ENCODE data around the gene WDFY3.

DNA sequence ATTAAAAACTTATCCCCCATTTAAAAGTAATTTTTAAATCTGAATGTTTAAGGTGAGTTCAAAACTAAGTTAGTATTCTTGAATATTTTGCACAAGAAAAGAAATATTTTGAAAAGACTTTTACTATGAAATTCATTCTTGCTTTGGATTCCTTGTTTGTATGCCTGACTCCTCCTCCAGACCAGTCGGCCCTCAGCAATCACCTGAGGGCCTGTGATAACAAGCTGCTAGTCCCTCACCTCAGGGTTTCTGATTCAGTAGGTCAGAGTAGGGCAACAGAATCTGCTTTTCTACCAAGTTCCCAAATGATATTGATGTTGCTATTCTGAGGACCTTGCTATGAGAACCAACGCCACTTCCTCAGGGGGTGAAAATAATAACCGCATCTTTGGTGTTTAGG, 228.8 kb downstream of the WDFY3 start:
- TF ChIP-seq, protein P1, sequence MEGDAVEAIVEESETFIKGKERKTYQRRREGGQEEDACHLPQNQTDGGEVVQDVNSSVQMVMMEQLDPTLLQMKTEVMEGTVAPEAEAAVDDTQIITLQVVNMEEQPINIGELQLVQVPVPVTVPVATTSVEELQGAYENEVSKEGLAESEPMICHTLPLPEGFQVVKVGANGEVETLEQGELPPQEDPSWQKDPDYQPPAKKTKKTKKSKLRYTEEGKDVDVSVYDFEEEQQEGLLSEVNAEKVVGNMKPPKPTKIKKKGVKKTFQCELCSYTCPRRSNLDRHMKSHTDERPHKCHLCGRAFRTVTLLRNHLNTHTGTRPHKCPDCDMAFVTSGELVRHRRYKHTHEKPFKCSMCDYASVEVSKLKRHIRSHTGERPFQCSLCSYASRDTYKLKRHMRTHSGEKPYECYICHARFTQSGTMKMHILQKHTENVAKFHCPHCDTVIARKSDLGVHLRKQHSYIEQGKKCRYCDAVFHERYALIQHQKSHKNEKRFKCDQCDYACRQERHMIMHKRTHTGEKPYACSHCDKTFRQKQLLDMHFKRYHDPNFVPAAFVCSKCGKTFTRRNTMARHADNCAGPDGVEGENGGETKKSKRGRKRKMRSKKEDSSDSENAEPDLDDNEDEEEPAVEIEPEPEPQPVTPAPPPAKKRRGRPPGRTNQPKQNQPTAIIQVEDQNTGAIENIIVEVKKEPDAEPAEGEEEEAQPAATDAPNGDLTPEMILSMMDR (IDR thresholded peaks at IDR 0.05), result no peak
- no peak for TF ChIP-seq POLR2A (IDR thresholded peaks at IDR 0.05)
